GM20431 (cell line): ENCODE results near the gene NCBP3.

Experiments used
- in situ Hi-C: fragments of 300-500 bp; cut with MseI, MboI; formaldehyde crosslinking; loops from one replicate; pipeline ENCODE4 v1.15.0; 2020; ENCODE audit warnings: low sequenced_read_pairs; ENCODE audit not compliant: unreplicated experiment

The NCBP3 gene

GRCh38 chr17:3845621-3846436 is at the start of gene NCBP3:
Gene NCBP3 (minus strand): TSS chr17:3846246. CDS start chr17:3846223, 23 bp downstream.
- in situ Hi-C loops, result no loop called here

- in situ Hi-C loops, result no loop called here
Observed at GRCh38 chr17:3895354-3895753, 49.3 kb upstream of the NCBP3 start.

- in situ Hi-C loops, result no loop called here
Observed at GRCh38 chr17:3894911-3895343, 48.9 kb upstream of the NCBP3 start.

- in situ Hi-C loops, result no loop called here
Observed at GRCh38 chr17:3894188-3894587, 48.1 kb upstream of the NCBP3 start.

GRCh38 chr17:3893720-3894116 is 47.7 kb upstream of the NCBP3 start:
- in situ Hi-C loops, result no loop called here

- in situ Hi-C loops, result no loop called here
Observed at GRCh38 chr17:3893003-3893719, 47.1 kb upstream of the NCBP3 start, which contains the start of gene CAMKK1. Gene CAMKK1 (minus strand): TSS chr17:3893053. CDS start chr17:3885687, 7,366 bp downstream.

- in situ Hi-C loops, result no loop called here
Observed at GRCh38 chr17:3892095-3892998, 46.3 kb upstream of the NCBP3 start.

GRCh38 chr17:3891626-3892094 is 45.6 kb upstream of the NCBP3 start:
- in situ Hi-C loops, result no loop called here

GRCh38 chr17:3890878-3891219 is 44.8 kb upstream of the NCBP3 start:
- in situ Hi-C loops, result no loop called here

GRCh38 chr17:3890082-3890877 is 44.2 kb upstream of the NCBP3 start:
- in situ Hi-C loops, result no loop called here

GRCh38 chr17:3889325-3890012 is 43.4 kb upstream of the NCBP3 start:
- in situ Hi-C loops, result no loop called here

- in situ Hi-C loops, result no loop called here
Observed at GRCh38 chr17:3888343-3889171, 42.5 kb upstream of the NCBP3 start.

- in situ Hi-C loops, result no loop called here
Observed at GRCh38 chr17:3887804-3888203, 41.8 kb upstream of the NCBP3 start.

- in situ Hi-C loops, result no loop called here
Observed at GRCh38 chr17:3887394-3887793, 41.3 kb upstream of the NCBP3 start.

GRCh38 chr17:3886776-3887175 is 40.7 kb upstream of the NCBP3 start:
- in situ Hi-C loops, result no loop called here

- in situ Hi-C loops, result no loop called here
Observed at GRCh38 chr17:3885970-3886369, 39.9 kb upstream of the NCBP3 start.

- in situ Hi-C loops, result no loop called here
Observed at GRCh38 chr17:3885271-3885670, 39.2 kb upstream of the NCBP3 start.

- in situ Hi-C loops, result no loop called here
Observed at GRCh38 chr17:3884188-3884587, 38.1 kb upstream of the NCBP3 start.
